Left colon (tissue), 2 donors: ENCODE data around the gene RAB11FIP5. TPM values are rescaled to one million over a fixed set of nuclear protein-coding genes. Genes with fewer than 3 reads are reported as not detected.
A peak's percentile ranks its signal among the peaks of the same experiment; 100 is the strongest.
"Not testable (repeated sequence)": the region's sequence is repeated elsewhere in the genome, so short reads cannot be mapped to it uniquely, and the experiment has no call there.

Source experiments
- ATAC-seq: fragments of 200-7000 bp; cut with Tn5 transposase; one replicate; pipeline ENCODE4 v1.9.1; 2020; ENCODE audit warnings: mild to moderate bottlenecking, moderate library complexity
- DNase-seq, 2 donors: peaks; one replicate each; pipeline ENCODE4 v3.0.0-alpha.2; 2020
- intact Hi-C, 2 donors: fragments of 100-400 bp; cut with DNase I in 1 of 2; cut with micrococcal nuclease in 1 of 2; formaldehyde crosslinking; loops; one replicate each; pipeline versions ENCODE4 v1.11.2 to v1.14.0; 2022; cut with DNase I, micrococcal nuclease
- total RNA-seq, 2 donors: library from RNA; stranded (reverse); fragmentation: NEBNext Ultra II Directional; extraction: Animal tissue kit (Norgen Biotek cat#: 25700); gene quantifications; one replicate each; pipeline ENCODE4 v1.2.1, GENCODE V29; 2021
- donor health status: DM: no; HTN: no; CAD: no.
- donor health status: DM: yes; HTN: yes; CAD: no.

The RAB11FIP5 gene
- total RNA-seq, 2 donors from 2014 or later: 19.3 to 19.7 TPM

DNA sequence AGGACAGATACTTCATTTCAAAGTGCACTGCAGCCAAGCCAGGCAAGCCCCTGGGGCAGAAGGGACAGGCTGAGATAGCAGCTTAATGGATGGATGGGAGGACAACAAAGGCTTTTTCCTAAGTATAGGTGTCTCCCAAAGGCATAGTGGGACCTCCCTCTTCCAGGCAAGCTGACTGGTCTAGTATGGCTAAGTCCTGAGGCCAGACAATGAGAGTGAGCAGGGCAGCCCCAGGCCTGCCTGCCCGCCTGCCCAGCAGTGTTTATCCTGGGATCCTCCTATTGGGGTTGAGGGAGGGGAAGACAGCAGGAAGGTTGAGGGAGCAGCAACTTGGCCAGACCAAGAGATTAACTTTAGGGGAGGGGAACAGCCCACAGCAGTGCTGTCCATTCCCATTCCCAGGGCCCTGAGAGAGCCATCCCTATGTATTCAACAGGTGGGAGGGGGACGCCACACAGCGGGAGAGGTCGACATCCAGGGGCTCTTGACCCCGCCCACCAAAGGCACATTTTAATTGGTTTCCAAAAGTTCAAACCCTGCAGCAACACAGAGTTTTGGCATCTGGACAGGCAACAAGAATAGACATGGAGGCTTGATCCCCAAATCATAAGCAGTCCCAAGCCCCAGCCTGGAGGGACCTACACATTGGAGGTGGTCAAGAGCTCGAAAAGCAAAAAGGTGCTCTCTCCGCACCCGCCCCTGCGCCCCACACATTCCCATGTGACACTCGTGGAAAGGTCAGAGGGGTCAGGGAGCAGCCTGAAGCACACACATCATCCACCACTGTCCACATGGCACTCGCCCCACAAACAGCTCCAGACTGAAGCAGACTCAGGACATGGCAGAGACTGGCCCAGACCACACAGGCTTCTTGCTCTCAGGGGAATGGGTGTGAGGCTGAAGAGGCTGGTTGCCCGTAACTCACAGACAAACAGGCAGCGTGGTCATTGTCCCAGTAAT, 38.4 kb downstream of the RAB11FIP5 start:
- intact Hi-C loops: no loop called here
- DNase-seq: no peak
- ATAC-seq: no peak

DNA sequence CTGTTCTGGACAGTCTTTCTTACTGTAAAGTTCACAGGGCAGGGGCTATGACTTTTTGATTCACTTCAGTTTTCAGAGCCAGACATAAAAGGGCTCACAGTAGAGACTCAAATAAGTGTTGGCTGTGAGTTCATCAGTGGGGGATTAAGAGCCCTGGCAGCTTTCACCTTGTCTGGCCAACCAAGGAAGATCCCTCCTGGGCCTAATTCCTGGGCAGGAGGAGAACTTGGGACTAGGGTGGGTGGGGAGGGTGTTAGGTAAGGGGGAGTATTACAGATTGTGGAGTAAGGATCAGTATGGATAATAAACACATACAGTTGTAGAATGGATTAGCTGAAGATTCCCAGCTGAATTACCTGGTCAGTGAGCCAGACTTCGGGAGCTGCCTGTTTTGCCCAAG, 40.3 kb downstream of the RAB11FIP5 start:
- ATAC-seq: no peak
- intact Hi-C loops: no loop called here
- DNase-seq: no peak

DNA sequence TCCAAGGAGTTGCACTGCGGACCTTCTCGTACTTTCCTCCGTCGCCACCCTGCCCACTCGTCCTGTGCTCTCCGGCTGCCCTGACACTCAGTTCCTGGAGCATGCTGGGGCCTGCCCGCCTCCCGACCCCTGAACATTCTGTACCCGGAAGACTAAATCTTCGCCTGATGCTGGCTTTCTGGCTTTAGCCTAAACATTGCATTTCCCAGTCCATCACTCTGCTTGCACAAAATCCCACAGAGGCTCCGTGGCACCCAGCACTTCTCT, 40.7 kb downstream of the RAB11FIP5 start:
- intact Hi-C loops: no loop called here
- peak; percentile 49 to 53 for DNase-seq
- ATAC-seq: peak; percentile 20

DNA sequence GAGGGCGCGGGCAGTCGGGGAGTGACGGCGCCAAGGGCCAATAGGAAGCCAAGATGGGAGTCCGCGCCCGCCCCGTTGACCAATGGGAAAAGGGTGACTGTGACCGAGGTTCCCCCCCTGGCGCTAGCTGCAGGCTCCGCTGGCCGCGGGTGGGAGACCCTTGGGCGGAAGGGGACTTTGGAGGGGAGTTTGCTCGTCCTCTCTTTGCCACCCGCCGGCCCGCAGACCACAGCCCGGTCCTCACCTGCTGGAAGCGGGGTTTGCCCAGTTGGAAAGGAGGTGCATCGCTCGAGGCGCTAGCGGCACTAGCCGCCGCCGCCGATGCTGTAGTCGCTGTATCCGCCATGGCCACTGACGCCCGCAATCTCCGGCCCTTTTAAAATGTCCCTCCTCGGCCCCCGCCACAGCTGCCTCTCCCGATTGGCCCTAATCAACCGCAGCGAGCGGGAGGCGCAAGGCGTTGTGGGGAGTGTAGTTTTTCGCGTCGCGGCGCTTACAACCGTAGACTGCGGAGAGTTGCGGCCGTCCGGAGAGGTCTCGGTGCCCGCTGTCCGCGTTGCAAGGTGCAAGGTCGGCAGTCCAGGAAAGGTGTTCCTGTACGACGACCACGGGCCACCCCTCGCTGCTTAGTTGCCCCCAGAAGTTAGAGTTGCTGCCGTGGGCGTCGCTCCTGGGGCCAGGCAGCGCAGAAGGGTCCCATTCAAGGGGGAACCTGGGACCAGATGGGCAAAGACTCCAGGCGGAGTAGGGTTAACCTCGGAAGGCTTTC, 41.2 kb downstream of the RAB11FIP5 start, which contains the start of gene SFXN5:
TSS of gene SFXN5 (minus strand) at position 353 of the 769 bp plus-strand sequence. CDS start at position 346, 7 bp downstream.
- ATAC-seq: peak; percentile 90
- peak; percentile 97 to 99 for DNase-seq
- intact Hi-C loops: no loop called here

GRCh38 chr2:73070643-73071359, 41.9 kb downstream of the RAB11FIP5 start:
- DNase-seq (peak in 1 of 2 donors; percentile 60), ATAC-seq (peak; percentile 35)
- intact Hi-C loops: no loop called here

GRCh38 chr2:73069855-73070642, 42.7 kb downstream of the RAB11FIP5 start:
- ATAC-seq (no peak), DNase-seq (peak in 1 of 2 donors; percentile 30)
- intact Hi-C loops: no loop called here

- intact Hi-C loops: no loop called here
- ATAC-seq: no peak
- DNase-seq: no peak
Measured at GRCh38 chr2:73069041-73069854, 43.5 kb downstream of the RAB11FIP5 start.

DNA sequence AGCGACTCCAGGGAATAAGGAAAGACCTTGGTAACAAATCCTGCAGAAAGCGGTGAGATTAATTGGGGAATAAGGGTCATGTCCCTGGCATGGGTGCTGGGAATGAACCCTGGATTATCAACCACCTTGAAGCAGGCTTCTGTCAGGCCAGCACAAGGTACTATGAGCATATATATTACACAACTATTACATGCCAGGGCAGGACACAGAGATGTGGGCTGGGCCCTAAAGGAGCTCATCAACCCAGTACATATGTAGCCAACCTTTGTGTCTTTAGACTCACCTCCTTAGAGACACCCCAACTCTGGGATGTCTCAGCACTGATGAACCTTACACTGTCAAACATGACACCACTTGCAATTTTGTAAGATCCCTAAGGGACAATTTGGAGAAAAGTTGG, 44.6 kb downstream of the RAB11FIP5 start:
- intact Hi-C loops: no loop called here
- ATAC-seq (no peak), DNase-seq (no peak)

DNA sequence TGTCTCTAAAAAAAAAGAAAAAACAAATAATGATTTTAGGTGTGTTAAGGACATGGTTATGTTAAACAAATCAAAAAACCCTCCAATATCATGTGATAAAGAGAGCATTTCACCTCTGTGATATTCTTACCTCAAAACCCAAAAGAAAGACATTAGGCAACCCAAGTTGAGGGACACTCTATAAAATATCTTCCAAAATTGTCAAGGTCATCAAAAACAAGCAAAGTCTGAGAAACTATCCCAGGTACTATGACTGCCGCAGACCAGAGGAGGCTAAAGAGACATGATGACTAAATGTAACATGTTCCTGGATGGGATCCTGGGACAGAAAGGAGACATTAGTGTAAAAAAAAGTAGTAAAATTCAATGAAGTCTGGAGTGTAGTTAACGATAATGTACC, 45.7 kb downstream of the RAB11FIP5 start:
- DNase-seq (no peak), ATAC-seq (no peak)
- intact Hi-C loops: no loop called here

- DNase-seq, ATAC-seq, intact Hi-C loops: not testable (repeated sequence)
Measured at GRCh38 chr2:73065070-73065469, 47.7 kb downstream of the RAB11FIP5 start.

DNA sequence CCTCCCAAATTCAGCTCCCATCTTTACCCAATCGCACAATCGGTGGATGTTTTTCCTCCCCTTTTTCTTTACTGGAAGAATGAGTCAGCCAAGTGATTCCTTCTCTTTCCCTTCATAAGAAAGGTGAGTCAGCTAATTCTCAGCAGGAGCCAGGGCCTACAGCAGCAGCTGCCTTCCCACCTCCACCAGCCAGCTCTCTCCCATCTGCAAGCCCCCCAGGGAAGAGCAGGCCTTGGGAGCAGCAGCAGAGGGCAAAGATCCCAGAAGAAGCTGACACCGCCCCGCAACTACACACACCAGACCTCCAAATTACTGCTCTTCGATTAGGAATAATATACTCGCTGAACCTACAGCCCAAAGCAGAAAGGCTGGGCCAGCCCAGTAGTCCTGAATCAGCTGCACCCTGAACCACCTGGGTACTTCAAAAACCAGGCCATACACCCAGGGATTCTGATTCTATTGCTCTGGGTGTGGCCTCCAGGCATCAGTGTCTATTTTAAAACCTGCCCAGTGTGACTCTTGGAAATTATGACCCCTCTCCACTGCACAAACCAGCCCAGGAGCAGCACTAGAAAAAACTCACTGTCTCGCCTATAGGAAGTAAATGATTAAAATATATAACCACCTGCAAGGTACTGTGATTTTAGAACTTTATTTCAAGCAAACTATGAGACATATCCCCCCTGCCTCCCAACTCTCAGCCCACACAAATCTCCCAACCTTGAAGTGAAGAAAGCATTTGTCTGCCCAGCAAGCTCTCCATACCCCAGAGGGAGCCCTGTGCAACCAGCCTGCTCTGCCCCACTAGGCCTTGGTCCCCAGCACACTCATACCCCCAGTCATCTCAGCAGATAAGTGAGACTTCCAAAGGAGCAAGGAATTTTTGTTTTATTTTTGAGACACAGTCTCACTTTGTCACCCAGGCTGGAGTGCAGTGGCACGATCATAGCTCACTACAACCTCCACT, 48.6 kb downstream of the RAB11FIP5 start:
- intact Hi-C loops: no loop called here
- DNase-seq: no peak
- ATAC-seq: peak; percentile 87

GRCh38 chr2:73063472-73063871, 49.3 kb downstream of the RAB11FIP5 start:
- no peak for DNase-seq
- intact Hi-C loops: no loop called here

GRCh38 chr2:73059106-73059505, 53.6 kb downstream of the RAB11FIP5 start:
- no peak for ATAC-seq
- DNase-seq: no peak
- intact Hi-C loops: no loop called here

More at GRCh38 chr2:73063472-73063871, 49.3 kb downstream of the RAB11FIP5 start:
- ATAC-seq: no peak

GRCh38 chr2:73054980-73055379, 57.8 kb downstream of the RAB11FIP5 start:
- ATAC-seq: no peak
- intact Hi-C loops: no loop called here
- DNase-seq: no peak

GRCh38 chr2:73053316-73054114, 59.2 kb downstream of the RAB11FIP5 start:
- DNase-seq (no peak), ATAC-seq (no peak)
- intact Hi-C loops: no loop called here

- DNase-seq: no peak
- intact Hi-C loops: no loop called here
- no peak for ATAC-seq
Measured at GRCh38 chr2:73050121-73050545, 62.6 kb downstream of the RAB11FIP5 start.
